HG03159 (cell line): Measurements from ENCODE around the gene TBC1D7.

Source experiments
- ATAC-seq: cut with Tn5 transposase; IDR thresholded peaks from one replicate; pipeline ENCODE4 v1.9.1; 2021; ENCODE audit warnings: mild to moderate bottlenecking, moderate library complexity; ENCODE audit not compliant: unreplicated experiment

TBC1D7 gene

GRCh38 chr6:13328076-13328874, at the start of gene TBC1D7:
TBC1D7 (minus strand) TSS chr6:13328537; CDS start chr6:13326898, 1,639 bp downstream.
- peak; percentile 83 for ATAC-seq

- no peak for ATAC-seq
These were observed 48.9 kb upstream of the TBC1D7 start for GRCh38 chr6:13377054-13377758.

DNA sequence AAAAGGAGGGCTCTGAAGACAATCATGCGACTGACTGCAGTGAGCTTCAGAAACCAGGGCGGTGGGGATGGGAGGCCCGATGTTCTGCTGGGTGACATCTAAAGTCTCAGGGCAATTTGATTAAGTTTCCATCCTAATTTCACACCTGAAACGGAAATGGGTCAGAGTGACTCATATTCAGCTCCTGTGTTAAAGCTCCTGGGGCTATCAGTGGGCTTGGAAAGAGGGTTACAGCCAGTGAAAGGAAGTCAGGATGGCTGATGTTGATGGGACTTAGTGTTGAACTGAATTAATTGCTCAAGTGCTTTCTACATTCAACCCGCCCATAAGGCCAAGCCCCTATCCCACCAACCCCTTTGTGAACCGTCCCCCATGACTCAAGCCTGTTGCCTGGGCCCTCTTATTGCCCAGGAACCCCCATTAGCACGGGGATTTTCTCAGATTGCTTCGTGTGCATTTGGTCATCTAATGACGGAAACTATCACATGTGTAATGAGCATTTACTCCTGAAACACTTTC, 47.1 kb upstream of the TBC1D7 start:
- ATAC-seq, result peak; percentile 69

- no peak for ATAC-seq
These were observed 45.6 kb upstream of the TBC1D7 start for GRCh38 chr6:13373919-13374318.

DNA sequence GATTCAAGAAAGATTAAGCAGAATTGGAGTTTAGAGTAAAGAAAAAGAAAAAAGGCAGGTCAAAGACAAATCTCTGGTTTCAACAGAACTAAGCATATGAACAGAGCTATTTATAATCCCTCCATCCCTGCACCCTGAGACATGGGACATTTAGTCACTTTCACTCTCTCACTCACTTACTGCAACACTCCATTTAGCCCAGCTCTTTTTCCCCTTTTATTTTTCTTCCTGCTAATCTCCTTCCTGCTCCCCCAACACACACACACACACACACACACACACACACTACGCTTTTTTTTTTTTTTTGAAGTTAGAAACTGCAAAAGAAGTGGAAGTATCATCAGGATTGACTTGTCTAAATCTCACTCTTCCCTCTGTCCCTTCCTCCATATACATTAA, 45.1 kb upstream of the TBC1D7 start:
- ATAC-seq, result no peak

DNA sequence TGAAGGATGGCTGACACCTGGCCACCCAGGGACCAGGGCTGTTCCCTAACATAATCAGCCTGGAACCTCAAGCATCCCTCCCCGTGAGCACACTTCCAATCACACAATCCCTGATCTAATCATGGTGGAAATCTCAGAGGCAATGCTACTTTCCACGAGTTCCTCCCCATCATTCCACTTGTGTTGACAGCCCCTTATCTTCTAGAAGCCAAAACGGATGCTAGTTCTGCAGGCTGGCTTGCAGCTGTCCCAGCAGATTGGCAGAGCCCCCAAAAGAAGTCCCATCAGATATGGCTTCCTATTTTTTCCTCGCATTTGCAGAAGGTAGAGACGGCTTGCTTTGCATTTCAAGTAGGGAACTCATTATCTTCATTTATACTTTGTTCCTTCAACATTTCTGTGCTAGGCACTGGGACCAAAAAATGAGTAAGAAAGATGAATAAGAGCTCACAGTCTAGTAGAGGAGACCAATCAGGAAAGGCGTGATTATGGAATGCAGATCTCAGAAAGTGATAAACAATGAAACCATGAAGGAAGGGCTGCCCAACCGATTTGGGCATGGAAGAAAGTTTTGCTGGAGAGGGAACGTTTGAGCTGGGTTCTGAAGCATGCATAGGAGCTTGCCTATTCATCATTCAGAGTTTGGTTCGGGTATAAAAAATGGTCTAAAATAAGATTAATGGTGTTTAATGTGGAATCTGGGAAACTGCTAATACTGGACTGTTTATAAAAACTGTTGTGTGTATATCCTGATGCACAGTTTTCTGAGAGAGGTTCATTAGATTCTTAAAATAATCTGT, 44.6 kb upstream of the TBC1D7 start:
- no peak for ATAC-seq

- no peak for ATAC-seq
These were observed 43.7 kb upstream of the TBC1D7 start for GRCh38 chr6:13372076-13372475.

DNA sequence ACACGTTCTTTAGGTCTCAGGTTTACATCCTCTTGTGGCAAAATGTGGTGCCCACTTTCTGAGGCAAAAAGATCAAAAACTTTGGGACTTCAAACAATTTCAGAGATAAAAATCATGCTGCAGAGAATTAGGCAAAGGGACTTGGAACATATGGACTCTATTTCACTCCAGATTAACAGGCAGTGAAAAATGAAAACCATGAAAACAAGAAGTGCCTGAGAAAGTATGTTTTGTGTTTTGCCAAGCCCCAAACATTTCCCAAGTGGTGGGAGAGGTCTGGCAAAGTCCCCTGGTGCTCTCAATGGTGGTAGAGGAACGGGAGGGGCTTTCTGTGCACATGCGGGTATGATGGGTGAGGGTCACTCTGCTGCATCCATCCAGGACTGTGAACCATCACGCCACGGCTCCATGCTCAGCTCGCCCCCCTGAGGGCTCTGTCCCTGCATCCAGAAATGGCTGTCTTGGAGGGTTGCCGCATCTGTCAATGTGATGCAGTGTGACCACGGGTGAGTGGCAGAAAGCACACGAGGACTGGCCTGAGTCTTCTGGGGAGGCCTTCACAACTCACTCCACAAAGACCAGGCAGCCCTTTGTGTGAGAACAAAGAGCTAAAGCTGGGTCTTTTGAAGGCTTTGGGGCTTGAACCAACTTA, 43.2 kb upstream of the TBC1D7 start:
- no peak for ATAC-seq

GRCh38 chr6:13370623-13371022, 42.3 kb upstream of the TBC1D7 start:
- ATAC-seq, result no peak

- no peak for ATAC-seq
These were observed 41.3 kb upstream of the TBC1D7 start for GRCh38 chr6:13369591-13369990.

DNA sequence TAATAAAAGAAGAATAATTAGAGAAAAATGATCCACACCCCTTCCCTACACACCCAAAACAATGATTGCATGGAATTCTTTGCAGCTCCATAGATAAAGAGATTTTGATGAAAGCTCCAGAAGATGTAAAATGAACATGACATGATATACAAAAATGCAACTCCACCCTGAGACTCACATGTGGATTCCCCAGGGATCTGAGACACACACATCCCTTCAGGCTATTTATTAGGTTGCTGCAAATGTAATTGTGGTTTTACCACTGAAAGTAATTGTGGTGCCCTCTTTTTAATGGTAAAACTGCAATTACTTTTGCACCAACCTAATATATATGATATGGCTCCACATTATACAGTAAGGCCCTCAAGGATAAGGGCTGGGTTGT, 40.4 kb upstream of the TBC1D7 start:
- ATAC-seq, result no peak

DNA sequence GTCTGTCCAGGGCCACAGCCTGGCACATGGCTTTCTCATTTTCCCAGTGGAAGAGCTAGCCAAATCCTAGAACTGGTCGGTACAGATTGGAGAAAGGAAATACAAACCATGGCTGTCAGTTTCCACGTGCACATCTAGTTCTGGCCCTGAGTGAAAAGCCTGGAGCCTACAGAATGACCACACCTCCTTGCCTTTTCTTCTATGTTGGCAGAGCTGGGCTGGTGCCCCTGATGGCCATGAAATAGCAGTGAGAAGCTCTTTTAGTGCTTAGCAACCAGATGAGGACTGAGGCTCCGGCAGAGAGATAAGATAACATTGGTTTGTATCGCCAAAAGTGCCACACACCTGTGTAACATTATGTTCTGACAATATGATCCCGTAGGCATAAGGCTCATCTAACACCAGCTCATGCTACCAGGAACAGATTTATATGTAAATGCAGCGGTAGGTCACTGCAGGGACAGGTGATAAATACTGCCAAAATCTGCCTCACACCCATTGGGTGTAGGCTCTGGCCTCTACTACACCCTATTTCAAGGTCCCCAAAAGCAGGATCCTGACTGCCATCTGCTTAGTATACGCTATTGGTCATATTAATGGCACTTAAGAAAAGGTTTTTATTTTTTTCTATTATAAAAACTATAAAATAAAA, 39.9 kb upstream of the TBC1D7 start:
- no peak for ATAC-seq

DNA sequence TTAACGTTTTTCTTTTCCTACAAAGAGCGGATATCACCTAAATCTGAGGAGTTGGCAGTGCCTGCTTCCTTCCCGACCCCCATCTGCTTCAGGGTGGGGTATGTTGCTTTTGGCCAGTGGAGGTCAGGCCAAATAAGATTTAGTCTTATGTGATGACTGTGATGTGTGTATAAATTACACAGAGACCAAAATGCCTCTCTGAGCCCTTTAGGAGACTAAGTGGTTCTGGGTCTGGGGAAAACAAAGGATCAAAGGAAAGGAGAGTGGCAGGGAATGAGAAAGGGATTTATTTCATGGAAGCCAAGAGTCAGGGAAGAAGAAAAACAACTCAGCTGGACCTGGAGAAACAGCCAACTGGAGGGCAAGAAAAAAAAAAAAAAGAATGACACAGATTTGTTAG, 39.1 kb upstream of the TBC1D7 start:
- ATAC-seq, result no peak

- ATAC-seq, result no peak
These were observed 37.0 kb upstream of the TBC1D7 start for GRCh38 chr6:13365320-13365719.

GRCh38 chr6:13364842-13365241, 36.5 kb upstream of the TBC1D7 start:
- ATAC-seq, result no peak

DNA sequence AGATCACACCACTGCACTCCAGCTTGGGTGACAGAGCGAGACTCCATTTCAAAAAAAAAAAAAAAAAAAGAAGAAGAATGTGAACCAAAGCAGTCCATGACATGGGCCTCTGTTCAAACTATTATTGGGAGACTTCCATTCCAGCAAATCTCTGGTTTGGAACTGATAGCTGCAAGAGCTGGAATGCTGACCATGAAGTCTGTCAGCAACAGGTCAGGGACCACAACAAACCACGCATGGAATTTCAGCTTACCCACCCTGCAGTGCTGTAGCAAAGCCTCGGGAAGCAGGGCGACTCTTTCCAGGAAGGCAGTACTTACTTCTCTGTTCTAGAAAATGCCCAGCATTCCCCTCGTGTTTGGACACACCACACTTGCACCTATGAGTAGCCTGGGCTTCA, 34.1 kb upstream of the TBC1D7 start:
- ATAC-seq, result no peak

GRCh38 chr6:13360671-13361540, 32.6 kb upstream of the TBC1D7 start:
- ATAC-seq, result no peak

DNA sequence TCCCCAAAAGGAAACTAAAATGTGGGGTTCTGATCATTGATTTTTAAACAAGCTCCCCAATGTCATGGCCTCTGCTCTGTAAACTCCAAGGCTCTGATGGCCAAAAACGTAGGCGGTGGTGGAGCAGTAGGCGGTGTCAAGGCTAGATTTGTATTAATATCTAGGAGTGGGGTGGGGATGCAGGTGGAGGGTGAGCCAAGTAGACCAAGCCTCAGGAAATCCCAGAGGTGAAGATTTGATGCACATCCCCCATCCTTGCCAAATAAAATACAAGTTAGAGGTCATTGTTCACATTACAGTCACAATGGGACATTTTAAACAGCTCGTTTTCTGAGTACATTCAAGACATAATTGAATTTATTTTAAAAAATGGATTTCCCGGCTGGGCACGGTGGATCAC, 30.9 kb upstream of the TBC1D7 start:
- no peak for ATAC-seq

DNA sequence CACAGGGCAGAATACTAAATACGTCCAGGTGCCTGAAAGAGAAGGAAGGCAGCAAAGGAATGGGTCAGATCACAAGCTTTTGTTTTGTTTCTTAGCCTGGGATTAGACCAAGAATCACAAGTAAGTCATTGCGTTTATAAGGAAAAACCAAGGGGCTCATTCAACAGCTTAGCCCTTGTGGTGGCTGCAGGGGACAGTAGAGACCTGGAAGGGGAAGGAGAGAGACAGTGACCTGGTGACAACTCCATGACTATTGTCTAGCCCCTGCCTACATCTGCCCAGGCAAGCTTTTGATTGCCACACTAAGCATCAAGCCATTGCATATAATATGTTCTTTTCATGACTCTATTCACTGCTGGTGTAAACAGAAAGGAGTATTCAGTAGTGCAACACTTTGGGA, 30.2 kb upstream of the TBC1D7 start:
- ATAC-seq, result no peak
